Measurements from ENCODE around the gene ZNF774.
"Not testable (repeated sequence)": the region's sequence is repeated elsewhere in the genome, so short reads cannot be mapped to it uniquely, and the experiment has no call there.

Gene ZNF774

GRCh38 chr15:90408657-90409056, 56.6 kb downstream of the ZNF774 start:
- Histone ChIP-seq H3K36me3 (ENCODE audit: insufficient read depth, low read length) (no peaks in the 10 kb centered on the region; the same call in 1 of the 2 replicates), H4K20me1 (ENCODE audit: insufficient read depth, low read length) (peaks cover 24% of the 10 kb centered on the region), H3K27me3 (ENCODE audit: insufficient read depth, low read length, poor library complexity) (no peaks in the 10 kb centered on the region), H2AFZ (ENCODE audit: low read depth, low read length) (no peak overlapping the region), H3K4me2 (ENCODE audit: insufficient read depth, low read length) (no peak overlapping the region), H3K27ac (ENCODE audit: low read length) (no peak overlapping the region), H3K79me2 (ENCODE audit: insufficient read depth, low read length) (peaks cover 91% of the 10 kb centered on the region), H3K4me3 (ENCODE audit: low read depth in 1 of 2, low read length in 2 of 2) (no peak overlapping the region), H3K9me3 (ENCODE audit: insufficient read depth, low read length, severe bottlenecking) (no peaks in the 10 kb centered on the region), H3K4me1 (ENCODE audit: insufficient read depth, low read length) (peaks cover 7% of the 10 kb centered on the region; the same call in 1 of the 2 replicates), H3K9ac (ENCODE audit: low read depth, low read length) (no peak overlapping the region)
- DNase-seq = no peak
- no peak for ATAC-seq (ENCODE audit: insufficient read depth, low read depth)
- TF ChIP-seq, protein P1, sequence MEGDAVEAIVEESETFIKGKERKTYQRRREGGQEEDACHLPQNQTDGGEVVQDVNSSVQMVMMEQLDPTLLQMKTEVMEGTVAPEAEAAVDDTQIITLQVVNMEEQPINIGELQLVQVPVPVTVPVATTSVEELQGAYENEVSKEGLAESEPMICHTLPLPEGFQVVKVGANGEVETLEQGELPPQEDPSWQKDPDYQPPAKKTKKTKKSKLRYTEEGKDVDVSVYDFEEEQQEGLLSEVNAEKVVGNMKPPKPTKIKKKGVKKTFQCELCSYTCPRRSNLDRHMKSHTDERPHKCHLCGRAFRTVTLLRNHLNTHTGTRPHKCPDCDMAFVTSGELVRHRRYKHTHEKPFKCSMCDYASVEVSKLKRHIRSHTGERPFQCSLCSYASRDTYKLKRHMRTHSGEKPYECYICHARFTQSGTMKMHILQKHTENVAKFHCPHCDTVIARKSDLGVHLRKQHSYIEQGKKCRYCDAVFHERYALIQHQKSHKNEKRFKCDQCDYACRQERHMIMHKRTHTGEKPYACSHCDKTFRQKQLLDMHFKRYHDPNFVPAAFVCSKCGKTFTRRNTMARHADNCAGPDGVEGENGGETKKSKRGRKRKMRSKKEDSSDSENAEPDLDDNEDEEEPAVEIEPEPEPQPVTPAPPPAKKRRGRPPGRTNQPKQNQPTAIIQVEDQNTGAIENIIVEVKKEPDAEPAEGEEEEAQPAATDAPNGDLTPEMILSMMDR (IDR thresholded peaks at IDR 0.05; ENCODE audit: borderline replicate concordance, extremely low read depth, low read length, poor library complexity, severe bottlenecking) = no peak
- TF ChIP-seq EZH2 (IDR thresholded peaks at IDR 0.05; ENCODE audit: borderline replicate concordance, low read depth, low read length, severe bottlenecking) = no peak

DNA sequence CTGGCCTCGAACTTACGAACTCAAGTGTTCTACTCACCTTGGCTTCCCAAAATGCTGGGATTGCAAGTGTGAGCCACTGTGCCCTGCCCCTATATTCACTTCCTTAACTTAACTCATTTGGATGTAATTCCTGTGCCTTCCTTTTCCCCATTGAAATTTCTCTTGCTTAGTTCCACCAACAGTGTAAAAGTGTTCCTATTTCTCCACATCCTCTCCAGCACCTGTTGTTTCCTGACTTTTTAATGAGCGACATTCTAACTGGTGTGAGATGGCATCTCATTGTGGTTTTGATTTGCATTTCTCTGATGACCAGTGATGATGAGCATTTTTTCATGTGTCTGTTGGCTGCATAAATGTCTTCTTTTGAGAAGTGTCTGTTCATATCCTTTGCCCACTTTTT, 57.5 kb downstream of the ZNF774 start:
- not testable (repeated sequence) for H3K9ac ChIP-seq (ENCODE audit: low read depth, low read length); ATAC-seq (ENCODE audit: insufficient read depth, low read depth); H3K9me3 ChIP-seq (ENCODE audit: insufficient read depth, low read length, severe bottlenecking); H3K27me3 ChIP-seq (ENCODE audit: insufficient read depth, low read length, poor library complexity); H3K4me1 ChIP-seq (ENCODE audit: insufficient read depth, low read length); H3K27ac ChIP-seq (ENCODE audit: low read length); H3K4me3 ChIP-seq (ENCODE audit: low read depth in 1 of 2, low read length in 2 of 2); H3K36me3 ChIP-seq (ENCODE audit: insufficient read depth, low read length); H2AFZ ChIP-seq (ENCODE audit: low read depth, low read length); DNase-seq; H3K4me2 ChIP-seq (ENCODE audit: insufficient read depth, low read length)
- peaks cover 91% of the 10 kb centered on the region for H3K79me2 ChIP-seq (ENCODE audit: insufficient read depth, low read length)
- H4K20me1 ChIP-seq (ENCODE audit: insufficient read depth, low read length) = peaks cover 17% of the 10 kb centered on the region

GRCh38 chr15:90410316-90410715, 58.2 kb downstream of the ZNF774 start:
- H3K9ac ChIP-seq (ENCODE audit: low read depth, low read length); H2AFZ ChIP-seq (ENCODE audit: low read depth, low read length); H3K4me3 ChIP-seq (ENCODE audit: low read depth in 1 of 2, low read length in 2 of 2); H3K36me3 ChIP-seq (ENCODE audit: insufficient read depth, low read length); H3K9me3 ChIP-seq (ENCODE audit: insufficient read depth, low read length, severe bottlenecking); H3K27ac ChIP-seq (ENCODE audit: low read length); DNase-seq; ATAC-seq (ENCODE audit: insufficient read depth, low read depth); H3K4me2 ChIP-seq (ENCODE audit: insufficient read depth, low read length); H3K27me3 ChIP-seq (ENCODE audit: insufficient read depth, low read length, poor library complexity); H3K4me1 ChIP-seq (ENCODE audit: insufficient read depth, low read length): not testable (repeated sequence)
- peaks cover 16% of the 10 kb centered on the region for H4K20me1 ChIP-seq (ENCODE audit: insufficient read depth, low read length)
- peaks cover 91% of the 10 kb centered on the region for H3K79me2 ChIP-seq (ENCODE audit: insufficient read depth, low read length)

DNA sequence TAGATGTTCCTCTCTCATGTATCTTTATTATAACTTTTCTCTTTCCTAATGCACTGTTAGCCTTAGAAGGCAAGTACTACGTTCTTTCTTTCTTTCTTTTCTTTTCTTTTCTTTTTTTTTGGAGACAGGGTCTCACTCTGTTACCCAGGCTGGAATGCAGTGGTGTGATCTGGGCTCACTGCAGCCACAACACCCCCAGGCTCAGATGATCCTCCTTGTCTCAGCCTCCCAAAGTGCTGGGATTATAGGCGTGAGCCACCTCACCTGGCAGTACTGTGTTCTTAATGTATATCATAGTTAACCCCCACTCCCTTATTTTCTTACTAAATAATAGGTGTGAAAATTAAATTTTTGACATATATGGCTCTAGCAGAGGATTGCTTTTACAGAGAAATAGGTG, 59.1 kb downstream of the ZNF774 start:
- Histone ChIP-seq H3K4me1 (ENCODE audit: insufficient read depth, low read length) (peaks cover 7% of the 10 kb centered on the region; the same call in 1 of the 2 replicates), H3K79me2 (ENCODE audit: insufficient read depth, low read length) (peaks cover 91% of the 10 kb centered on the region), H3K4me2 (ENCODE audit: insufficient read depth, low read length) (no peak overlapping the region), H4K20me1 (ENCODE audit: insufficient read depth, low read length) (peaks cover 18% of the 10 kb centered on the region), H3K9me3 (ENCODE audit: insufficient read depth, low read length, severe bottlenecking) (no peaks in the 10 kb centered on the region), H3K27ac (ENCODE audit: low read length) (no peak overlapping the region), H3K36me3 (ENCODE audit: insufficient read depth, low read length) (peaks cover 3% of the 10 kb centered on the region; the same call in 1 of the 2 replicates), H3K4me3 (ENCODE audit: low read depth in 1 of 2, low read length in 2 of 2) (no peak overlapping the region), H2AFZ (ENCODE audit: low read depth, low read length) (no peak overlapping the region), H3K9ac (ENCODE audit: low read depth, low read length) (no peak overlapping the region), H3K27me3 (ENCODE audit: insufficient read depth, low read length, poor library complexity) (no peaks in the 10 kb centered on the region)
- DNase-seq = no peak
- TF ChIP-seq, protein P1 (IDR thresholded peaks at IDR 0.05; ENCODE audit: borderline replicate concordance, extremely low read depth, low read length, poor library complexity, severe bottlenecking) = no peak
- no peak for TF ChIP-seq EZH2 (IDR thresholded peaks at IDR 0.05; ENCODE audit: borderline replicate concordance, low read depth, low read length, severe bottlenecking)
- no peak for ATAC-seq (ENCODE audit: insufficient read depth, low read depth)

Data from DND-41 (cell line).